Measurements from ENCODE around the gene SH3GL1.

SH3GL1 gene

GRCh38 chr19:4375164-4376027 is 25.0 kb downstream of the SH3GL1 start:
- peak; percentile 53 for DNase-seq

DNA sequence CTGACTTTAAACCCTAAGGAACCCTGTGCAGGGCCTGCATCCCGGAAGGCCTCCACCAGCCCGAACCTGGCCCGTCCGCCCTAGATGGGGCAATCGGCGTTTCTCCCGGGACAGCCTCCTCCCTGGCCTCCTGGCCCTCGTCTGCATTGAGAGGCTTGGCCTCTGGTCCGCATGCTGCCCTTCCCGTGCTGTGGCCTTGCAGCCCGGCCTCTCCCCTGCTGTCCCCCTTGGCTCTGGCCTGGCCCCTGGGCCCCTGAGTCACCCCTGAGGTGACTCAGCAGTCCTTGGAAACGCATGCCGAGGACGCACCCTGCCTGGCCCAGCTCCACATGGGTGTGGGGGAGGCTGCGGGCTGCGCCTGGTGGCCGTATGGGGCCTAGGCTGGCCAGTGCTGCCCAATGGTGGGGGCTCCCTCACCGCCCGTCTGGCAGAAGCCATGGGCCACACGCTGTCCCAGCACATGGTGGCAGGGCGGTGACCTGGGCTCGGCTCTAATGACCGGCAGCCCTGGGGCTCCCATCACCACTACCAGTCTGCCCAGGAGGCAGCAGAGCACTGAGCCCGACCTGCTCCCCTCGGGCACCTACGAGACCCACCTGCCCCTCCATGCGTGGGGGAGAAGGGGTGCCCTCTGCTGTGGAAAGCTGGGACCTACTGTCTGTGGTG is 25.7 kb downstream of the SH3GL1 start:
- DNase-seq = peak; percentile 50

- peak; percentile 52 for DNase-seq
Measured at GRCh38 chr19:4373601-4374497, 26.5 kb downstream of the SH3GL1 start.

DNA sequence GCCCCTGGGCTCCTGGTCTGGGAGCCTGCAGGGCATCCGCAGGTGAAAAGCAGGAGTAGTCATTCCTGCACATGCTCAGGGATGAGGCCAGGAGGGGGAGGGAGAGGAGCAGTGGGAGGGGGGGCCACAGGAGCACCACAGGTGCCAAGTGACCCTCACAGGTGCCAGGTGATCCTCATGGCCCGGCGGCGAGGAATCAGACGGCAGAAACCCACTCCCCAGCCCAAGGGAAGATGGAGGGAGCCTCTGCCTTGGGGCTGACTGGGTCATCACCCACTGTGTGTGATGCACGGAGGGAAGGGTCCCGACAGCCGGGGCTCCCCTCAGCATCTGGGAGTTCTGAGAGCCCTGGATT is 27.4 kb downstream of the SH3GL1 start:
- peak; percentile 18 for DNase-seq

- DNase-seq = no peak
Measured at GRCh38 chr19:4372165-4373012, 28.0 kb downstream of the SH3GL1 start.

DNA sequence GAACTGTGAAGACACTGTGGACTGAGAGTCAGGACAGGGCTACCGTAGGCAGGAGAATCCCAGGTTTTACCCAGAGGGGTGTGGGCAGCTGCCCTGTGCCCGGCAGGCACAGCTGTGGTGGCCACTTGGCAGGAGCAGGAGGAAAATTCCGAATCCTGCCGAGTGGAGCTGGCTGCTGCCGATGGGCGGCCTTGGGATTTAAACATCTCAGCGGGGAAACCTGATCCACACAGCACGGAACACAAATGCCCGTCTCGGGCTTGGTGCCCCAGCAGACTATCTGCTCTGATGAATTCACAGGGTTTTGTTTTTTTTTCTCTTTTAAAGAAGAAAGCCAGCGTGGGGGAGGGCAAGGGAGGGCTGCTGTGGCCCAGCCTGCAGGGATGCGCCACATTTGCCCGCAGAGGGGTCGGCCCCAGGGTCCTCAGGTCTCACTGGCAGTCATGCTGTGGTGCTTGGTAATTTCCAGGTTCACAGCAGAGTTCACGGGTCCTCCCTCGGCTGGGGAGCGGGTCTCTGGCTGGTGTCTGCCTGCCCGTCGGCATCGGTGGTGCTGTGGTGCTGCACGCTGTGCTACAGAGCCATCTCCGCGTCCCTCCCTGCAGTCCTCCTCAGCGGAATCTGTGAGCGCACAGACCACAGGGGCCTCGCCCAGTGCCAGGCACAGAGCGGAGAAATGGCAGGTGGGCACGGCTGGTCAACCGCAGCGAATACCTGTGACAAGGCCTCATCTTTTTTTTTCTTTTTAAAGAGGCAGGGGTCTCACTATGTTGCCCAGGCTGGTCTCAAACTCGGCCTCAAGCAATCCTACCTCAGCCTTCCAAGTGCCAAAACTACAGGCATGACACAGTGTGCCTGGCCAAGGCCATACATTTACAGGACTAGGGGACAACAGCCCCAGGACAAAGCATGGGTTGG is 28.8 kb downstream of the SH3GL1 start:
- peak; percentile 76 for DNase-seq

- peak; percentile 25 for DNase-seq
Measured at GRCh38 chr19:4370418-4371041, 29.8 kb downstream of the SH3GL1 start.

DNA sequence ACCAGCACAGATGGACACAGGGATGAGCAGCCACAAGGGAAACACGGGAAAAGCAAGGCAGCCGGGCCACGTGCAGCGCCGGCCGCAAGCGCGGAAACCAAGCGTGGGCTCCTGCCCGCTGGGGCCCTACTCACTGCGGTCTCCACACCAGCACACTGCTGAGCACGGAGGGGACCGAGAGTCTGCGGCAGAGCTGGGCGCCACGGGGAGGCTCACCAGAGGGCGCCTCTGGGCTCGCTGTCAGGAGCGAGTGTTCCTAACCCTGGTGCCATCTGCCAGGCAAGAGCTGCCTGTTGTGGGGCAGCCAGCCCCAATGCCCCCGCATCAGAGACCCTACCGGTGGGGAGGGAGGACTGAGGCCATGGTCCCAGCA is 30.5 kb downstream of the SH3GL1 start:
- peak; percentile 58 for DNase-seq

GRCh38 chr19:4369109-4369887 is 31.0 kb downstream of the SH3GL1 start:
- peak; percentile 50 for DNase-seq

GRCh38 chr19:4368128-4368820 is 32.1 kb downstream of the SH3GL1 start:
- DNase-seq = peak; percentile 54

- DNase-seq = peak; percentile 18
Measured at GRCh38 chr19:4367781-4368127, 32.6 kb downstream of the SH3GL1 start.

DNA sequence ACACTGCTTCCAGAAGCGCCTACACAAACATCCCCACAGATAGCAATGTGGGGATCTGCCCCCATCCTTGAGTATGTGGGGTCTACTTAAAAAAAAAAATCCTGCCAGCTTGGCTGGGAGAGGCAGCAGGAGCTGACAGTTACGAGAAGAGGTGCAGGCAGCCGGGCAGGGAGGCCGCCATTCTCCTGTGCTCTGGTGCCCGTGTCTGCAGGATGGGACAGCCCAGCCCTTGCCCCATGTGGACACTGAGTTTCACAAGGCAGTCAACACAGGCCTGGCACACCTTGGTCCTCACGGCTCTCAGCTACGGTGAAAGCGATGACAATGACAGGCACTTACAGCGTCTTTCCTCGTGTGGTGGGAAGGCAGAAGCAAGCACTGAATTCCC is 33.0 kb downstream of the SH3GL1 start:
- DNase-seq = no peak

DNA sequence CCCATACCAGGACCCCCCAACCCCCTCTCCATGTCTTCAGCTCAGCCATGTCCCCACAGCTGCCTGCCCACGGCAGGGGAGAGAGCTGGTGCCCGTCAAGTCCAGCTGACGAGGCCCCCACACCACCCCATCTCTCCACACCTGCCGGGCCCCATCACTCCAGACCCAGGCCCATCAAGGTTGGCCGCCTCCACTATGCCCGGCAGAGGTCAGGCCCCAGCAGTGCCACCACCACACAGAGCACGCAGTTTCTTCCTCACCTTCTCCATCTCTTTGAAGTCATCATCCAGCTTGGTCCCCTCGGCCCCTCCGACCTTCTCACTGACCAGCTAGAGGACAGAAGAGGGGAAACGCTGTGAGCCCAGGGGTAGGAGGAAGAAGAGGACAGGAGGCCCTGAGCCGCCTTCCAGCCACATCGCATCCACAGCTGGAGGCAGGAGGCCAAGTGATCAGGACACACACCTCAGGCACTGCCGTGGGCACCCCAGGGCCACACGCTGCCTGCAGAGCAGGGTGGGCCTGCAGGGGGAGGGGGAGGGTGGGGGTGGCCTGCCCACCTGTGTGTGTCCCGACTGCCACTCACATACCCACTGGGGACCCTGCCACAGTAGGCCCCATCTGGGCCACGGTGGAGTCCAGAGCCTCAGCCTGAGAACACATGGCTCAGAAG is 33.5 kb downstream of the SH3GL1 start:
- DNase-seq = peak; percentile 17

GRCh38 chr19:4365791-4366665 is 34.3 kb downstream of the SH3GL1 start:
- peak; percentile 24 for DNase-seq

GRCh38 chr19:4365341-4365740 is 35.0 kb downstream of the SH3GL1 start:
- peak; percentile 21 for DNase-seq

DNA sequence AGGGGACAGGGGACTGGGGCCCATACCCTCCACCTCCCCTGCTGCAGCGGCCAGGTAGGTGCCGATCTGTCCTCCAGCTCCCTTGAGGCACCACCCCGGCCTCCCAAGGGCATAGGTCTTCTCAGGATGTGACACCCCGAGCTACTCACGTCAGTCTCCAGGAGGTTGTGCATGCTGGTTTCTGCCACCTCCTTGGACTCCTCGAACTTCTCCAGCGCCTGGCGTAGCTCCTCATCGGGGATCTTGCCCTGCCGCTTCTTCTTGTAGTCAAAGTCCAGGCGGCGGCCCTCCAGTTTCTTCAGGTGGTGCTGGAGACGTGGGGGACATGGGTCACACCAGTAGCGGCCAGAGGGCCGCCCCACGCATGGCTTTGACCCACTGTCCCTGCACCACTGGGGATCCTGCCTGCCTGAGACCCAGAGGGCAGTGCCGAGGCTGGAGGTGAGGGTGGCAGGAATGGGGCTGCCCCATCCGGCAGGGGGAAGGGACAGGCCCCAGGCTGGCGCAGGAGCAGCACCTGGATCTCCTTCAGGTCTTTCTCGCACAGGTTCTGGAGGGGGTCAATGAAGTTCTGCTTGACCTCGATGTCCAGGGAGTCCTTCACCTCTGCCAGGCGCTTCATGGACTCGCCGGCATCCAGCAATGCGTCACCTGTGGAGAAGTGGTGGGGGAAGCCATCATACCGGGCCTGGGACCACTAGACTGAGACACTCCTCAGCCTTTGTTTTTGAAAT is 36.6 kb downstream of the SH3GL1 start:
- DNase-seq = no peak

Data from right hindlimb (tissue), 1 donor.